Activated B cell treated with CpG ODN at 0.5 μM for 24 hours (primary cell): ENCODE results near the gene SPATA9. TPM values are rescaled to one million over a fixed set of nuclear protein-coding genes. Genes with fewer than 3 reads are reported as not detected.

Experiments
- ATAC-seq: fragments of 200-7000 bp; cut with Tn5 transposase; one replicate; pipeline ENCODE4 v1.10.0; 2021; ENCODE audit warnings: low read depth, mild to moderate bottlenecking, moderate library complexity
- CTCF ChIA-PET: fragments of 350-600 bp; sonication (Branson Sonifier 250); formaldehyde crosslinking; loops from one replicate; lab custom pipeline; 2021; ENCODE audit warnings: antibody characterized with exemption; lab: Charles Lee
- POLR2A ChIA-PET: fragments of 350-600 bp; sonication (Branson Sonifier 250); formaldehyde crosslinking; loops from one replicate; lab custom pipeline; 2021; ENCODE audit warnings: antibody characterized with exemption; lab: Charles Lee
- DNase-seq: peaks from one replicate; pipeline ENCODE4 v3.0.0; 2022
- H3K27ac Mint-ChIP-seq: one replicate; pipeline ENCODE4 v1.8.0; 2020; ENCODE audit warnings: mixed read lengths
- H3K27me3 Mint-ChIP-seq: one replicate; pipeline ENCODE4 v1.8.0; 2021; ENCODE audit warnings: mixed read lengths
- H3K36me3 Mint-ChIP-seq: one replicate; pipeline ENCODE4 v1.8.0; 2021; ENCODE audit warnings: low read depth, mixed read lengths
- H3K4me1 Mint-ChIP-seq: one replicate; pipeline ENCODE4 v1.8.0; 2021; ENCODE audit warnings: mixed read lengths
- H3K4me3 Mint-ChIP-seq: one replicate; pipeline ENCODE4 v1.8.0; 2020; ENCODE audit warnings: mild to moderate bottlenecking, mixed read lengths
- H3K9me3 Mint-ChIP-seq: one replicate; pipeline ENCODE4 v1.8.0; 2020; ENCODE audit warnings: mixed read lengths
- CTCF ChIP-seq: fragments of 200-600 bp; IDR thresholded peaks from one replicate; pipeline ENCODE4 v1.8.0; 2022; ENCODE audit warnings: antibody characterized with exemption, mild to moderate bottlenecking
- intact Hi-C: fragments of 100-400 bp; cut with micrococcal nuclease; formaldehyde crosslinking; loops from one replicate; pipeline ENCODE4 v1.15.1; 2024
- total RNA-seq: library from RNA; stranded (reverse); gene quantifications from 2 replicates; pipeline ENCODE4 v1.2.3, GENCODE V29; 2022

The SPATA9 gene
- total RNA-seq, 1 donor from 2014 or later, result not detected

DNA sequence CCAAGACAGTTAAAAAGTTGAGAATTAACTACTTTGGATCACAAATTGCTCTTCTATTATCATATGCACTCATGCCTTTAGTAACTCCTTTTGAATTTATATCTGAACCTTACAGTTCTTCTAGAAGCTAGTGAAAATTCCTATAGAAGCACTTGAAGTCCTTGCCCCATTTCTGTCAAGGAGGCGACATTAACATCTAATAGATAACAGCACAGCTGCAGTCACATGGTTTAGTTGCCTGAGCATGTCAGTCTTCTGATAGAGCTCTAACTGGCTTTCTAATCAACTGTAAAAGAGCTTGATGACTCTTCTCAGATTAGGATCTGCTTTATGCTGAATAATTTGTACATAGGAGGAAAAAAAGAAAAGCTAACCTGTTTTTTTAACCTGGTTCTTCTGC lies 27.2 kb downstream of the SPATA9 start:
- H3K4me1 Mint-ChIP-seq, result no peaks in the 10 kb centered on the region
- CTCF ChIA-PET, result interaction anchor here (1.4 kb wide), 1 partner anchor 12 kb away, joined by 5 read pairs; no protein-coding TSS in a partner anchor

GRCh38 chr5:95654196-95654595 lies 28.6 kb downstream of the SPATA9 start:
- Mint-ChIP-seq H3K36me3 (peaks cover 22% of the 10 kb centered on the region), H3K9me3 (no peaks in the 10 kb centered on the region)
- CTCF ChIA-PET, result interaction anchor here (0.6 to 1.4 kb wide), 3 partner anchors 10 to 127 kb away, joined by 3 to 5 read pairs (median 3); no protein-coding TSS in a partner anchor

More for the DNA sequence above, 27.2 kb downstream of the SPATA9 start:
- peaks cover 22% of the 10 kb centered on the region for H3K36me3 Mint-ChIP-seq
- no peaks in the 10 kb centered on the region for H3K27me3 Mint-ChIP-seq
- H3K9me3 Mint-ChIP-seq, result no peaks in the 10 kb centered on the region
- intact Hi-C loops, result no loop called here
- POLR2A ChIA-PET, result no interaction called here
- no peak for DNase-seq
- H3K27ac Mint-ChIP-seq, result no peak overlapping the region
- no peak overlapping the region for H3K4me3 Mint-ChIP-seq
- no peak for ATAC-seq
- no peak for TF ChIP-seq CTCF

DNA sequence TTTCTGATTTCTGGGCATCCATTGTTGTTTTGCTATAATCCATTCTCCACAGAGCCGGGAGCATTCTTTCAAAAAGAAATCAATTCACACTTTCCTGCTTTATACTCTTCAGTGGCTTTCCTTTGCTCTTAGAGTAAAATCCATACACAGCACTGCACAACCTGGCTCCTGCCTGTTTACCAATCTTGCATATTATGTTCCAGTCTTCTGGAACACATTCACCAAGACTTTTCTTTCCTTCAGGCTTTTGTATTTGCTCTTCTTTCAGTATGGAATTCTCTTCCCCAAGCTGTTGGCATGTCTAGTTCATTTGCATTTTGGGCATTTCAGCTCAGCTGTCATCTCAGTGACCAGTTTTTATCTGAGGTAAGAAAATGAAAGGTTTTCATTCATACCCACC lies 29.9 kb downstream of the SPATA9 start:
- intact Hi-C loops, result no loop called here

More at GRCh38 chr5:95654196-95654595, 28.6 kb downstream of the SPATA9 start:
- no peak for DNase-seq
- Mint-ChIP-seq H3K27me3 (no peaks in the 10 kb centered on the region), H3K4me1 (no peaks in the 10 kb centered on the region), H3K4me3 (no peak overlapping the region), H3K27ac (no peak overlapping the region)
- POLR2A ChIA-PET, result no interaction called here
- ATAC-seq, result no peak
- intact Hi-C loops, result no loop called here
- no peak for TF ChIP-seq CTCF

DNA sequence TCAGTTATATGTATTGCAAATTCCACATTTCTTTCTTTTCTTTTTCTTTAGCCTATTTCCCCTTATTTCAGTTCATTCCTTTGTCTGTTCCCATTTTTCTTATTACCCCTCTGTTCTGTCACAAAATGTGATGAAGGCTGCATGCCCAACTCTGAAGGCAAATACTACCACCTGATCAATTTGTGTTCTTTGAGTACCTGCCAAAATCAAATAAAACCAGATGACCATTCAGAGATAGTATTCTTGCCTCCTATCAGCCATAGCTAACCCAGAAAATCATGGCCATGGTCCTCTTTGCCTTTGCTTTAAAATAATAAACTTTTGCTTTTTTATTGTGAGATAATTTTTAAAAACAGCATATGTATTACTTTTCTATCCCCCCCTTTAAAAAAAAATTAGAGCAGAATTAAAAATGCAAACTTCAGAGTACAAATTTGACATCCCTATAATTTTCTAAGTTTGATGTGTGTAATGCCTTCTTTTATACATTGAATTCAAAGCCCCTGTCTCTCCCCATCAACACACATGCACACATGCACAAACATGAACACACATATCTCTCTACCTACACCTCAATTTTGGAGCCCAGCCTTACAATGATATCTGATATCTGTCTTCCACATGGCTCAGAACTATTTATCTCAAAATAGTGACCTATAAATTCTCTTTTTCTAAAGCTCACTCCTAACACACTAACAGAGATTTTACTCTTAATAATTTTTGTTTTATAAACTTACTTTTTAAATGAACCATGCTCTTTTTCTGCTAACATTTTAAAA lies 32.8 kb downstream of the SPATA9 start:
- Mint-ChIP-seq H3K27me3 (no peaks in the 10 kb centered on the region), H3K9me3 (no peaks in the 10 kb centered on the region), H3K27ac (no peak overlapping the region), H3K4me1 (peaks cover 19% of the 10 kb centered on the region), H3K4me3 (no peak overlapping the region), H3K36me3 (peaks cover 12% of the 10 kb centered on the region)
- POLR2A ChIA-PET, result no interaction called here
- intact Hi-C loops, result no loop called here
- ATAC-seq (no peak), DNase-seq (no peak)
- no peak for TF ChIP-seq CTCF
- CTCF ChIA-PET, result no interaction called here

More for the DNA sequence above, 29.9 kb downstream of the SPATA9 start:
- CTCF ChIA-PET, result interaction anchor here (1.0 to 1.9 kb wide), 3 partner anchors 11 to 194 kb away, joined by 3 to 9 read pairs (median 6); no protein-coding TSS in a partner anchor
- H3K4me3 Mint-ChIP-seq, result no peak overlapping the region
- peaks cover 3% of the 10 kb centered on the region for H3K4me1 Mint-ChIP-seq
- TF ChIP-seq CTCF, result no peak
- peaks cover 22% of the 10 kb centered on the region for H3K36me3 Mint-ChIP-seq
- no peak overlapping the region for H3K27ac Mint-ChIP-seq
- ATAC-seq (no peak), DNase-seq (no peak)
- POLR2A ChIA-PET, result interaction anchor here (0.6 kb wide), 1 partner anchor 172 kb away, joined by 3 read pairs; no protein-coding TSS in a partner anchor
- no peaks in the 10 kb centered on the region for H3K27me3 Mint-ChIP-seq
- no peaks in the 10 kb centered on the region for H3K9me3 Mint-ChIP-seq

GRCh38 chr5:95649274-95649673 lies 33.5 kb downstream of the SPATA9 start:
- ATAC-seq (no peak), DNase-seq (no peak)
- TF ChIP-seq CTCF, result no peak
- H3K27me3 Mint-ChIP-seq, result no peaks in the 10 kb centered on the region
- H3K9me3 Mint-ChIP-seq, result no peaks in the 10 kb centered on the region
- H3K4me1 Mint-ChIP-seq, result peaks cover 24% of the 10 kb centered on the region
- POLR2A ChIA-PET, result no interaction called here
- CTCF ChIA-PET, result no interaction called here
- peaks cover 11% of the 10 kb centered on the region for H3K36me3 Mint-ChIP-seq
- H3K27ac Mint-ChIP-seq, result no peak overlapping the region
- H3K4me3 Mint-ChIP-seq, result no peak overlapping the region
- intact Hi-C loops, result no loop called here
